Measurements from ENCODE around the gene KREMEN1.

GRCh38 chr22:29204455-29205183 lies 131.8 kb downstream of the KREMEN1 start:
- TF ChIP-seq, protein P1, sequence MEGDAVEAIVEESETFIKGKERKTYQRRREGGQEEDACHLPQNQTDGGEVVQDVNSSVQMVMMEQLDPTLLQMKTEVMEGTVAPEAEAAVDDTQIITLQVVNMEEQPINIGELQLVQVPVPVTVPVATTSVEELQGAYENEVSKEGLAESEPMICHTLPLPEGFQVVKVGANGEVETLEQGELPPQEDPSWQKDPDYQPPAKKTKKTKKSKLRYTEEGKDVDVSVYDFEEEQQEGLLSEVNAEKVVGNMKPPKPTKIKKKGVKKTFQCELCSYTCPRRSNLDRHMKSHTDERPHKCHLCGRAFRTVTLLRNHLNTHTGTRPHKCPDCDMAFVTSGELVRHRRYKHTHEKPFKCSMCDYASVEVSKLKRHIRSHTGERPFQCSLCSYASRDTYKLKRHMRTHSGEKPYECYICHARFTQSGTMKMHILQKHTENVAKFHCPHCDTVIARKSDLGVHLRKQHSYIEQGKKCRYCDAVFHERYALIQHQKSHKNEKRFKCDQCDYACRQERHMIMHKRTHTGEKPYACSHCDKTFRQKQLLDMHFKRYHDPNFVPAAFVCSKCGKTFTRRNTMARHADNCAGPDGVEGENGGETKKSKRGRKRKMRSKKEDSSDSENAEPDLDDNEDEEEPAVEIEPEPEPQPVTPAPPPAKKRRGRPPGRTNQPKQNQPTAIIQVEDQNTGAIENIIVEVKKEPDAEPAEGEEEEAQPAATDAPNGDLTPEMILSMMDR (IDR thresholded peaks at IDR 0.05), result no peak
- TF ChIP-seq EP300 (IDR thresholded peaks at IDR 0.05), result no peak
